Upper lobe of left lung (tissue), 4 donors: ENCODE data around the gene TMPRSS9.

Experiments used
- POLR2A ChIP-seq, 4 donors: fragments of 450-650 bp; IDR thresholded peaks; one replicate each; pipeline ENCODE4 v1.5.1; 2016 to 2017; ENCODE audit warnings: antibody characterized with exemption in 4 of 4, mild to moderate bottlenecking in 2 of 4
- POLR2AphosphoS5 ChIP-seq, 2 donors: sonication (generic); formaldehyde crosslinking; IDR thresholded peaks; one replicate each; pipeline ENCODE4 v1.5.1; 2017; ENCODE audit warnings: antibody characterized with exemption in 2 of 2

DNA sequence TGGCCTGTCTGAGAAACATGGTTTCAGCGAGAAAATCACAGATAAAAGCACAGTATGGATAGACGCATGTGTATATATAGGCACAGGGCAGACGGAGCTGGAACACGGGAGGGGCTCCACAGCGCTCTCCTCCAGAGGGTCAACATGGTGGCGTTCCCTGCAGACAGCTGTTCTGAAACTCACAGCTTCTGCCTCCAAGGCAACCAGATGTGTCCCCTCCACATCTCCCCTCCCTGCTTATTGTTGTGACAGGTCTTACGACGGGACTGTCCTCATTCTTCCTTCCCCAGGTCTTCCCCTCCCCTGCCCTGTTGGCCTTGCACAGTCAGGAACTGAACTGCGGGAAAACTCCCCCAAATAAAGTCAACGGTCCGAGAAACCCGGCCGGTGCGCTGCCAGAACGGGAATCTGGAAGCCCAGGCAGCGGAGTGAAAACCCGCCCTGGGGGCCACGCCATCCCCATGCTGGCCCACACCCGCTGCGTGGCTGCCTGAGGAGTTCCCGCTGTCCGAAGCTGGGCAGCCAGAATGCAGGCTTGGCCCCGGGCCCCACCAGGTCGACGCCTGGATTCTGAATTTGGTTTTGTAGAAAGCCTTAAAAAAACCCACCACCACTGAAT, 70.0 kb downstream of the TMPRSS9 start:
- TF ChIP-seq POLR2A (IDR thresholded peaks at IDR 0.05) (no peak), POLR2AphosphoS5 (IDR thresholded peaks at IDR 0.05) (no peak)
